HG03521 (cell line): Measurements from ENCODE around the gene DPH2.
A peak's percentile ranks its signal among the peaks of the same experiment; 100 is the strongest.

Experiments used
- ATAC-seq: cut with Tn5 transposase; IDR thresholded peaks from one replicate; pipeline ENCODE4 v1.9.1; 2021; ENCODE audit warnings: mild to moderate bottlenecking, moderate library complexity; ENCODE audit not compliant: unreplicated experiment

Gene DPH2

DNA sequence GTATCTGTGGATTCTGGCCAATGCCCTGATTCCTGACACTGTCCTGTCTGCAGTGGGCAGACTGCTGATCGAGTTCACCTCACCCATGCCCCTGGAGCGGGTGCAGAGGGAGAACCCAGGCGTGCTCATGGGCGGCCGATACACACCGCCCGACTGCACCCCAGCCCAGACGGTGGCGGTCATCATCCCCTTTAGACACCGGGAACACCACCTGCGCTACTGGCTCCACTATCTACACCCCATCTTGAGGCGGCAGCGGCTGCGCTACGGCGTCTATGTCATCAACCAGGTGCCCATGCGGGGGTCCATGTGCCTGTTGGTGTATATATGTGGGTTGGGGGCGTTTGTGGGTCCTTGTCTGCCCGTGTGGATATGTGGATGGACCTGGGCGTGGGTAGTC lies 11.8 kb downstream of the DPH2 start:
- ATAC-seq = no peak

- ATAC-seq = no peak
Measured at GRCh38 chr1:43982241-43982640, 12.4 kb downstream of the DPH2 start.

DNA sequence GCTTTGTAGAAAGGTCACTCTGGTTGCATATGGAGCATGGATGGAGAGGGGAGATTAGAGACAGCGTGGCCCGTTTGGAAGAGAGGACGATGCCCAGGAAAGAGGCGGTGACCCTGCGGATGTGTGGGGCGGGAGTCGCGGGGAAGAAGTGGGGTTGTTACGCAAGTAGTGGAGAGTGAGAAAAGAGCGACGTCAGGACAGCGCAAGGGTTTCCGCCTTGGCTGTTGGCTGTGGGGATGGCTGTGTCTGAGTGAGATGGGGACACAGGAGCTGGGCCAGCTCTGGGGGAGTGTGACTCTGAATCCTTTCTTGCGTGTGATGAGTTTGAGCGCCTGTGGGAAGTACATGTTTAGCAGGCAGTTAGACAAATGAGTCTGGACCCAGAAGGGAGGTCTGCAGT lies 13.0 kb downstream of the DPH2 start:
- no peak for ATAC-seq

DNA sequence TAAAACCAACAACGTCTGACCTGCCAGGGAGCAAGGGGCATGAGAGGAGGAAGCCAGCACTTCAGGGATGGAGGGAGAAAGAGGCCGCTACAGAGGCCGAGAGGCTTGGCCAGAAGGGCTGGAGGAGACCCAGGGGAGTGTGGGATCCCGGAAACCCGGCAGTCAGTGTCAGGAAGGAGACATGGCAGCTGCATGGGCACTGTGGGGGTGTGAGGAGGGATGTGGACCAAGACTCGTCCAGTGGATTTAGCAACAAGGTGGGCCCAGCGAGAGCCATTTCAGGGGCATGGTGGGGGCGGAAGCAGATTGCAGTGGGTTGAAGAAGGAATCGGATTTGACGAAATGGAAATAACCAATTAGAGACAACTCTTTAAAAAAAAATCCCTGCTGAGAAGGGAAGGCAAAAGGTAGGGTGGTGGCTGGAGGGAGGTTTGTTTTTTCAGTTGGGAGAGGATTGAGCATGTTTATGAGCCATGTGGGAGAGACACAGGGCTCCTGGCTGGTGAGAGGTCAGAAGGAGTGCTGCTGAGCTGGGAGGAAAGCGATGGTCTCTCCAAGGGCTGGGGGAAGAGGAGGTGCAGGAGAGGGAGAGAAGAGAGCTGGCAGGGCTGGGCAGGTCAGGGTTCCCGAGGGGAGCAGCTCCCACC lies 13.6 kb downstream of the DPH2 start:
- no peak for ATAC-seq

DNA sequence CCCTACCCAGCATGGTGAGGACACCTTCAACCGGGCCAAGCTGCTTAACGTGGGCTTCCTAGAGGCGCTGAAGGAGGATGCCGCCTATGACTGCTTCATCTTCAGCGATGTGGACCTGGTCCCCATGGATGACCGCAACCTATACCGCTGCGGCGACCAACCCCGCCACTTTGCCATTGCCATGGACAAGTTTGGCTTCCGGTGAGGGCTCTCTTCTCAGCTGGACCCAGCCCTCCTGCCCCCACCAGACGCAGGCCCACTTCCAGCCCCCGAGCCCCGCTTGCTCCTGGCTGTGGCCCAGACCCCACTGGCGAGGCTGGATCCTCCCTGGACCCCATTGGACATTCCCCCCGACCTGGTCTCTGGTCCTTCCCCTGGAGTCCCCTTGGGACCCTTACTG lies 15.0 kb downstream of the DPH2 start:
- ATAC-seq = no peak

GRCh38 chr1:43985984-43986595 lies 16.3 kb downstream of the DPH2 start:
- no peak for ATAC-seq

DNA sequence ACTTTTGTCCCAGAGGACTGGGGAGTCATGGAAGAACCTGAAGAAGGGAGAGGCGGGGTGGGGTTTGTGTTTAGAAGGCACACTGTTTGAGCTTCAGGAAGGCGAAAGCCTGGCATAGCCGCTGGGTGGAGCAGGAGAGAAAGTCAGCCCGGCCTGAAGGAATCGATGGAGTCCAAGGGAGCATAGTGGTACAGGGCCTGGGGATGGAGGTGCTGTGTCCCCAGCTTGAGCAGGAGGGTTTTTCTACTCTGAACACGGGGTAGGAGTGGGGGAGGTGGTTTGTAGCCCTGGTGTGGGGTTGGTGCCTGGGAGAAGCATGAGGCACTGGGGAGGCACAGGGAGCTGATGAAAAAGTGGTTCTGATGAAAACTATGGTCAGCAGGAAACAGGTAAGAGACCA lies 16.9 kb downstream of the DPH2 start:
- ATAC-seq = no peak

DNA sequence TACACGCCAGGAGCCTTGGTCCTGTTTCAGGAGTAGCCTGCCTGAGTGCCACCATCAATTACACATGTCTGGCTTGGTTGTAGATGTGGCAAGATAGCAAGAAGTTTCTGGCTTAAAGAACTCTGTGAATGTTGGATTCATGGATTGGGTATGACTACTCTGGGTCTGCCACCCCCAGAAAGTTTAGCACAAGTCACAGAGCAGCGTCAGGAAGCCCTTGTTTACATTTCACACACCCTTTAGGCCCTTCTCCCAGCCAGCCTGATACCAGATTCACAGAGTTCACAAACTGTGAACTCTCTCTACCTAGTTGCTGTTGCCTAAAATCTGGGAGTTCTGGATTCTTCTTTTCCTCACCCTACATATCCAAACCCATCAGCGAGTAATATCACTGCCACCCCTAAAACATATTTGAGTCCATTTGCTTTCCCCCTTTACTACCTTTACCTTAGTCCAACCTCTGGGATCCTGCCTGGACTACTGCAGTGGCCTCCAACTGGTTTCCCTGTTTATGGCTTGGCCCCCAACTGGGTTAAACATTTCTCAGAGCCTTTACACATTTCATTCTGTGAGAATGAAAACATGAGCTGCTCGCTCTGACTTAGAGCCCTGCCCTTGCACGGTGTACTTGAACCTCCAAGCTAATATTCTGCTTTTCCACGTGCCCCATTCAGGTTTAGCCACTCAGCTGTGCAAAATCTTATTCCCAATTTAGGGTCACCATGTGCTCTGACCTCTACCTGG lies 17.5 kb downstream of the DPH2 start:
- no peak for ATAC-seq

- ATAC-seq = no peak
Measured at GRCh38 chr1:43990271-43991199, 20.7 kb downstream of the DPH2 start.

DNA sequence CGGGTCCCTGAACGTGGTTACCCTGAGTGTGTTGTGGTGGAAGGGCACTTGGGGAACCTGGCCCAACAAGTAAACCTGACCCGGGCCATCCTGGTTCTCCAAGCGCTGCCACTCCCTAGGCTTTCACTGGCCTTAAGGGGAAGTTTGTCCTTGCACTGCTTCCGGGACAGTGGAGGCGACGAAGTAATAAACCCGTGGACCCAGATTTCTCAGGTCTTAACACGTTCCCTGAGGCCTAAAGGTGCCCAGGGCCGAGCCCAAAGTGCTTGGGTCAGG lies 21.3 kb downstream of the DPH2 start:
- ATAC-seq = no peak

GRCh38 chr1:43991476-43992231 lies 21.8 kb downstream of the DPH2 start, which contains the start of gene CCDC24:
Gene CCDC24 (plus strand): TSS chr1:43991599. CDS start chr1:43991879, 280 bp downstream.
- peak; percentile 80 for ATAC-seq

GRCh38 chr1:43992232-43992995 lies 22.6 kb downstream of the DPH2 start:
- no peak for ATAC-seq

DNA sequence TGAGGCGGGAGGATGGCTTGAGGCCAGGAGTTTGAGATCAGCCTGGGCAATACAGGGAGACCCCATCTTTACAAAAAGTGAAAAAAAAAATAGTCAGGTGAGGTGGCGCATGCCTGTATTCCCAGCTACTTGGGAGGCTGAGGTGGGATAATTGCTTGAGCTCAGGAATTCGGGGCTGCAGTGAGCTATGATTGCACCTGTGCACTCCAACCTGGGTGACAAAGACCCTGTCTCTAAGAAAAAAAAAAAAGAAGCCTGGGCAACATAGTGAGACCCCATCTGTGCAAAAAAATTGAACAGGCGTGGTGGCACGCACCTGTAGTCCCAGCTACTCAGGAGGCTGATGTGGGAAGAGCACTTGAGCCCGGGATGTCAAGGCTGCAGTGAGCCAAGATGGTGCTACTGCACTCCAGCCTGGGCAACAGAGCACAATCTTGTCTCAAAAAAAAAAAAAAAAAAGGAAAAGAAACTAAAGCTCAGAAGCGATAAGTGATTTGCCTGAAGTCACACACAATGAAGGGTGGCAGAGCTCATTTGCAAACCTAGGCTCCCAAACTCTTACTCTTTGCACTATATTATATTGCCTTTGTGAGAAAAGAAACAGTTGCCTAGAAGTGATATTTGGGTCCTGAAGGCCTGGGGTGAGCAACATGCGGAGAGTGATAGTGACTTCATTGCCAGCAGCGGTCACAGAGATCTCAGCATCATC lies 23.6 kb downstream of the DPH2 start:
- ATAC-seq = no peak

- ATAC-seq = no peak
Measured at GRCh38 chr1:43994071-43994470, 24.3 kb downstream of the DPH2 start.

DNA sequence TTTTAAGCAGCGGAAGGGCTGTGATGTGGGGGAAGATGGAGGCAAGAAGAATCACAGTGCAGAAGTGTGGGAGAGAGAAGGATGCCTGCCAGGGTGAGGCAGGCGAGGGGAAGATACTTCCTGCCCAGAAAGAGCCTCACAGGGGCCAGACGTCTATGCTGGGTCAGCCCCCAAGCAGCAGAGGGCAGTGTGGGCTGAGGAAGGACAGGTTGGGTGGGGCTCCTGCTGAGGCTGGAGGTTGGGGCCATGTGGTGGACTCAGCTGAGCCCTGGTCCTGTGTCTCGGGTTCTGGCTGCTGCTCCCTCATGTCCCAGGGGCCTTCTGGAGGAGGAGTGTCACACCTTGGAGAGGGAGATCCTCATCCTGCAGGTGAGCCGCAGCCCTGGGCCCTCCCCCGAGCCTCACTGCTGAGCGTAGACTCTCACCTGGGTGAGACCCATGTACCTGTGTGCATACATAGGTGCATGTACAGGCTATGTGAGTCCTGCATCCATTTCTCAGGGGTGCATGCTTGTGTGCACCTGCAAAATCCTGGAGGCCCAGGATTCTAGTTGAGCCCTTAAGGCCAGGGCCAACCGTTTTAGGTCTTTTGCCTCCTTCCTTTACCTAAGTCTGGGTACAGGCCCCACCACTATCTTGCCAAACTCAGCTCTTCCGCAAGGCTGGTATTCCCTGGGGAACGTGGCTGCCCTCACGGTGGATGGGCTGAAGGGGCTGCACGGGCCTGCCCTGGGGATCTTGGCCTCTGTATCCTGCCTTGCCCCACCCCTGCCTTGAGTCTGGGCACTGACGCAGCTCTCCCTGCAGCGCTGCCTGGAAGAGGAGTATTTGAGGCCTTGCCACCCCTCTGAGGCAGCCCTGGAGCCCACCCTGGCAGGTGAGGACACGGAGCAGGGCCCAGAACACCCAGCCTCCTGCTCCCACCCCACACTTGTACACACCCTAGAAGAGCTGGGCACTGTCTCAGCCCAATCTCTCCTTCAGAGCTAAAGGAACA lies 25.3 kb downstream of the DPH2 start:
- no peak for ATAC-seq

- no peak for ATAC-seq
Measured at GRCh38 chr1:43995984-43996732, 26.3 kb downstream of the DPH2 start.

DNA sequence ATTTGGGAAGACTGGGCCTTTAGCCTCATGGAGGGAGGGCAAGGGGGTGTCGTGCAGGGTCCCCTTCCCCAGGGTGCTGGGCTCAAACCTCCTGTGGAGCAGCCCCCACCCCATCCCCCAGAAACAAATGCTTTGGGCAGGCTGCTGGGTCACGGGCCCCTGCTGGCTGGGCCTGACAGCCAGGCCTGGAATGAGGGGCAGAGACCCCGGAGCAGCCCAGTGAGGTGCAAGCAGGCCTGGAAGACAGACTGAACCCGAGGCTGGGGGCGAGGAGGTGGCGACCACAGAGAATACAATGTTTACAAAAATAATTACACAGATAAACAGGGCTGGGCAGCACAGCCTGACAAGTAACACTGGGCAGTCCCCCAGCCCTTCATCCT lies 26.9 kb downstream of the DPH2 start:
- ATAC-seq = no peak
